Esophagus muscularis mucosa (tissue), 4 donors: ENCODE measurements around the gene ALDH1L2. TPM values are rescaled to one million over a fixed set of nuclear protein-coding genes. Genes with fewer than 3 reads are reported as not detected.

Experiments
- DNase-seq: peaks from one replicate; pipeline ENCODE4 v3.0.0-alpha.2; 2017; ENCODE audit errors: extremely low spot score
- H3K27ac ChIP-seq, 4 donors: fragments of 200-600 bp; sonication (generic); replicated peaks in 1 of 4; 1 replicate in 3 of 4; 2 replicates in 1 of 4; pipeline ENCODE4 v1.5.1; 2016 to 2019; ENCODE audit warnings: mild to moderate bottlenecking in 1 of 4
- H3K27me3 ChIP-seq, 4 donors: fragments of 200-600 bp; sonication (generic); one replicate each; pipeline versions ENCODE4 v1.5.1 to v1.6.0; 2016 to 2019
- H3K36me3 ChIP-seq, 4 donors: fragments of 200-600 bp; sonication (generic); one replicate each; pipeline ENCODE4 v1.5.1; 2016 to 2019
- H3K4me1 ChIP-seq, 4 donors: fragments of 200-600 bp; sonication (generic); one replicate each; pipeline ENCODE4 v1.5.1; 2016 to 2019
- H3K4me3 ChIP-seq, 4 donors: fragments of 200-600 bp; sonication (generic); 1 replicate in 2 of 4; 2 replicates in 2 of 4; pipeline ENCODE4 v1.5.1; 2016 to 2019; ENCODE audit warnings: mild to moderate bottlenecking in 4 of 4, moderate library complexity in 1 of 4
- H3K9me3 ChIP-seq, 4 donors: fragments of 200-600 bp; sonication (generic); 1 replicate in 3 of 4; 2 replicates in 1 of 4; pipeline ENCODE4 v1.5.1; 2016 to 2019
- CTCF ChIP-seq, 3 experiments: fragments of 200-600 bp in 2 of 3; fragments of 450-650 bp in 1 of 3; sonication (generic) in 2 of 3; IDR thresholded peaks; one replicate each; pipeline ENCODE4 v1.5.1; 2017 to 2019; ENCODE audit warnings: antibody characterized with exemption in 3 of 3, mild to moderate bottlenecking in 2 of 3, moderate library complexity in 1 of 3
- EP300 ChIP-seq: sonication (generic); formaldehyde crosslinking; IDR thresholded peaks from one replicate; pipeline ENCODE4 v1.6.1; 2017; ENCODE audit warnings: antibody characterized with exemption
- POLR2A ChIP-seq: fragments of 450-650 bp; IDR thresholded peaks from one replicate; pipeline ENCODE4 v1.6.1; 2017; ENCODE audit warnings: antibody characterized with exemption, moderate library complexity, mild to moderate bottlenecking, low read depth
- POLR2AphosphoS5 ChIP-seq, 2 donors: sonication (generic); formaldehyde crosslinking; IDR thresholded peaks; one replicate each; pipeline ENCODE4 v1.6.1; 2017; ENCODE audit warnings: antibody characterized with exemption in 2 of 2
- WGBS: methylation state at CpG from one replicate; pipeline ENCODE4 v1.1.5; 2018; 5-methylcytosine and 5-hydroxymethylcytosine counted together
- intact Hi-C: fragments of 100-400 bp; cut with DNase I; formaldehyde crosslinking; loops from one replicate; pipeline ENCODE4 v1.15.1; 2023
- total RNA-seq, 4 donors: library from RNA; depleted of rRNA; stranded (reverse); fragments of >200 nt; gene quantifications; one replicate each; pipeline versions ENCODE4 v1.1.0 to v1.2.1, GENCODE V29; 2016

The ALDH1L2 gene
- total RNA-seq, 4 donors from 2014 or later: 2.3 to 10.4 (median 5.2) TPM

DNA sequence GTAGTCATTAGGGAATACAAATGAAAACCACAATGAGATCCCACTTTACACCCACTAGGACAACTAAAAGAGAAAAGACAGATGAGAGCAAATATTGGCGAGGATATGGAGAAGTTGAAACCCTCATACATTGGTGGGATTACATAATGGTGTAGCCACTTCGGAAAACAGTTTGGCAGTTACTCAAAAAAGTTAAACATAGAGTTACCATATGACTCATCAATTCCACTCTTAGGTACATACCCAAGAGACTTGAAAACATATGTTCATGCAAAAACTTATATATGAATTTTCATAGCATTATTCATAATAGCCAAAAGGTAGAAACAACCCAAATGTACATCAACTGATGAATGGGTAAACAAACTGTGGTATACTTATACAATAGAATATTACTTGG, 27.1 kb downstream of the ALDH1L2 start:
- intact Hi-C loops: loop anchor here (10.0 kb wide), 1 partner anchor 102 kb away; the partner anchor contains the start of gene SLC41A2
- Histone ChIP-seq H3K27ac (no peak overlapping the region), H3K9me3 (peaks cover 0 to 9% (median 5%) of the 10 kb centered on the region in 4 donors), H3K4me3 (no peak overlapping the region), H3K36me3 (peaks cover 0 to 56% (median 14%) of the 10 kb centered on the region in 4 donors), H3K27me3 (no peaks in the 10 kb centered on the region), H3K4me1 (peaks cover 0 to 7% (median 3%) of the 10 kb centered on the region in 4 donors)
- DNase-seq: no peak
- TF ChIP-seq POLR2A: no peak
- WGBS: 80% methylated on average over 2 of the region's 2 CpGs

GRCh38 chr12:105053116-105053572, 31.1 kb downstream of the ALDH1L2 start:
- Histone ChIP-seq H3K36me3 (peaks cover 6 to 39% (median 22%) of the 10 kb centered on the region in 4 donors), H3K4me1 (peaks cover 0 to 7% (median 3%) of the 10 kb centered on the region in 4 donors), H3K4me3 (no peak overlapping the region), H3K27me3 (no peaks in the 10 kb centered on the region), H3K9me3 (peaks cover 0 to 9% (median 5%) of the 10 kb centered on the region in 4 donors), H3K27ac (no peak overlapping the region)
- 2% methylated on average over 2 of the region's 2 CpGs for WGBS
- peak; percentile 95 for DNase-seq
- intact Hi-C loops: loop anchor here (5.0 to 10.0 kb wide), 3 partner anchors 66 to 671 kb away; partner anchors contain the start of genes NOPCHAP1 and SLC41A2
- peak; percentile 84 to 92 (median 89) for TF ChIP-seq CTCF (IDR thresholded peaks at IDR 0.05)
- no peak for TF ChIP-seq EP300

GRCh38 chr12:105051981-105052380, 32.3 kb downstream of the ALDH1L2 start:
- WGBS: 83% methylated on average over 4 of the region's 4 CpGs
- TF ChIP-seq CTCF (IDR thresholded peaks at IDR 0.05) (no peak), POLR2A (no peak), EP300 (no peak), POLR2AphosphoS5 (IDR thresholded peaks at IDR 0.05) (no peak)
- intact Hi-C loops: loop anchor here (5.0 to 10.0 kb wide), 3 partner anchors 65 to 670 kb away; partner anchors contain the start of genes NOPCHAP1 and SLC41A2
- H3K9me3 ChIP-seq: peaks cover 0 to 9% (median 5%) of the 10 kb centered on the region in 4 donors
- H3K4me1 ChIP-seq: peaks cover 0 to 7% (median 3%) of the 10 kb centered on the region in 4 donors
- DNase-seq: no peak
- H3K27ac ChIP-seq: no peak overlapping the region
- H3K36me3 ChIP-seq: peaks cover 4 to 40% (median 25%) of the 10 kb centered on the region in 4 donors
- no peaks in the 10 kb centered on the region for H3K27me3 ChIP-seq
- no peak overlapping the region for H3K4me3 ChIP-seq

DNA sequence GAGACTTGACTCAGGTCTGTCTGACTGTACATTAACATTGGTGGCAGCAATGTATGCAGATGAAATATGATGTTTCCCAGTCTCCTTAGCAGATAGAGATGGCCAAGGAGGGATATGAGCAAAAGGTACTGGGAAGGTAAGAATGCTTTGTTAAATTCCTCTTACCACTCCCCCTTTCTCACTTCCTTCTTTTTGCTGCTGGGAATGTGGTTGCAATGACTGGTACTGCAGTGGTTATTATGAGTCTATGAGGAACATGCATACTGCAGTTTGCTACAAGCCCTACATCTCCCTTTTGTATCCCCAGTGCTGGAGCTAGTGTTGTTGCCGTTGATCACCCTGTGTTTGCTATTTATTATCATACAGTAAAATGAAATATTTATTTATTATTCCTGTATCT, 35.9 kb downstream of the ALDH1L2 start:
- H3K36me3 ChIP-seq: peaks cover 4 to 44% (median 27%) of the 10 kb centered on the region in 4 donors
- TF ChIP-seq EP300 (no peak), CTCF (IDR thresholded peaks at IDR 0.05) (no peak)
- 100% methylated on average over 1 of the region's 1 CpG for WGBS

GRCh38 chr12:105047308-105047707, 37.0 kb downstream of the ALDH1L2 start:
- no peak for TF ChIP-seq POLR2A
- no peak for TF ChIP-seq EP300
- TF ChIP-seq CTCF (IDR thresholded peaks at IDR 0.05): no peak
- TF ChIP-seq POLR2AphosphoS5 (IDR thresholded peaks at IDR 0.05): no peak
- Histone ChIP-seq H3K36me3 (peaks cover 4 to 44% (median 27%) of the 10 kb centered on the region in 4 donors), H3K4me3 (no peak overlapping the region), H3K27me3 (no peaks in the 10 kb centered on the region), H3K27ac (no peak overlapping the region), H3K4me1 (no peaks in the 10 kb centered on the region), H3K9me3 (no peaks in the 10 kb centered on the region)
- no peak for DNase-seq
- 90% methylated on average over 1 of the region's 1 CpG for WGBS
- intact Hi-C loops: no loop called here

More for the DNA sequence above, 35.9 kb downstream of the ALDH1L2 start:
- no peaks in the 10 kb centered on the region for H3K9me3 ChIP-seq
- H3K4me3 ChIP-seq: no peak overlapping the region
- DNase-seq: no peak
- no peaks in the 10 kb centered on the region for H3K27me3 ChIP-seq
- H3K4me1 ChIP-seq: peaks cover 0 to 7% (median 3%) of the 10 kb centered on the region in 4 donors
- H3K27ac ChIP-seq: no peak overlapping the region
- intact Hi-C loops: no loop called here
